GM23338 (cell line): Measurements from ENCODE around the gene HELZ.

Source experiments
- CREB1 ChIP-seq: fragments of 250-450 bp; sonication (Bioruptor Pico); IDR thresholded peaks from 2 replicates; pipeline ENCODE4 v1.5.0; 2020; ENCODE audit warnings: low read depth, mild to moderate bottlenecking, moderate library complexity
- POLR2AphosphoS5 ChIP-seq: IDR thresholded peaks from 2 replicates; pipeline ENCODE4 v1.6.1; 2016; ENCODE audit warnings: antibody characterized with exemption, low read depth
- ZNF462 ChIP-seq: fragments of 250-450 bp; sonication (Bioruptor Pico); IDR thresholded peaks from 2 replicates; pipeline ENCODE4 v1.5.0; 2020; ENCODE audit warnings: mild to moderate bottlenecking, moderate library complexity
- TF ChIP-seq, protein P1 (sequence below), 2 experiments: fragments of 200-600 bp in 1 of 2; sonication (generic) in 1 of 2; conservative IDR thresholded peaks; 2 replicates each; pipeline versions ENCODE4 v1.5.1 to v1.6.1; 2016 to 2017; ENCODE audit warnings: antibody characterized with exemption in 2 of 2, low read depth in 2 of 2, mild to moderate bottlenecking in 2 of 2, moderate library complexity in 1 of 2

DNA sequence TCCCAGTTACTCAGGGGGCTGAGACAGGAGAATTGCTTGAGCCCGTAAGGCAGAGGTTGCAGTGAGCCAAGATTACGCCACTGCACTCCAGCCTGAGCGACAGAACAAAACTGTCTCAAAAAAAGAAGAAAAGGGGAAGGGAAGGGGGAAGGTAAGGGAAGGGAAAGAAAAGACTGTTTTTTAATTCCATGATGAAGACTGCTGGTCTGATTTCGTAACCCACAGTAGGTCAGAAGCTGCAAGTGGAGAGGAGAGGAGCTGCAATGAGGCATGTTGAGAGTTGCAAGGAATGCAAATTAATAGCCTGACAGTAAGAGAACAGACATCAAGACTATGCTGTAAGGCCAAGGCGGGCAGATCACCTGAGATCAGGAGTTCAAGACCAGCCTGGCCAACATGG, 33.3 kb downstream of the HELZ start:
- TF ChIP-seq, protein P1, sequence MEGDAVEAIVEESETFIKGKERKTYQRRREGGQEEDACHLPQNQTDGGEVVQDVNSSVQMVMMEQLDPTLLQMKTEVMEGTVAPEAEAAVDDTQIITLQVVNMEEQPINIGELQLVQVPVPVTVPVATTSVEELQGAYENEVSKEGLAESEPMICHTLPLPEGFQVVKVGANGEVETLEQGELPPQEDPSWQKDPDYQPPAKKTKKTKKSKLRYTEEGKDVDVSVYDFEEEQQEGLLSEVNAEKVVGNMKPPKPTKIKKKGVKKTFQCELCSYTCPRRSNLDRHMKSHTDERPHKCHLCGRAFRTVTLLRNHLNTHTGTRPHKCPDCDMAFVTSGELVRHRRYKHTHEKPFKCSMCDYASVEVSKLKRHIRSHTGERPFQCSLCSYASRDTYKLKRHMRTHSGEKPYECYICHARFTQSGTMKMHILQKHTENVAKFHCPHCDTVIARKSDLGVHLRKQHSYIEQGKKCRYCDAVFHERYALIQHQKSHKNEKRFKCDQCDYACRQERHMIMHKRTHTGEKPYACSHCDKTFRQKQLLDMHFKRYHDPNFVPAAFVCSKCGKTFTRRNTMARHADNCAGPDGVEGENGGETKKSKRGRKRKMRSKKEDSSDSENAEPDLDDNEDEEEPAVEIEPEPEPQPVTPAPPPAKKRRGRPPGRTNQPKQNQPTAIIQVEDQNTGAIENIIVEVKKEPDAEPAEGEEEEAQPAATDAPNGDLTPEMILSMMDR (conservative IDR thresholded peaks at IDR 0.05; ENCODE audit: low read depth in 2 of 2): no peak
- TF ChIP-seq ZNF462 (CRISPR knock-in tag) (no peak), CREB1 (CRISPR knock-in tag) (no peak), POLR2AphosphoS5 (no peak)
